Esophagus squamous epithelium (tissue), 5 donors: ENCODE data around the gene ZNF646. TPM values are rescaled to one million over a fixed set of nuclear protein-coding genes. Genes with fewer than 3 reads are reported as not detected.

Experiments
- DNase-seq: peaks from one replicate; lab custom pipeline; 2025; lab: John Stamatoyannopoulos, UW
- H3K27ac ChIP-seq, 4 donors: fragments of 200-600 bp; sonication (generic); one replicate each; pipeline ENCODE4 v1.5.1; 2016 to 2019; ENCODE audit warnings: mild to moderate bottlenecking in 1 of 4
- H3K27me3 ChIP-seq, 4 donors: fragments of 200-600 bp; sonication (generic); 1 replicate in 3 of 4; 2 replicates in 1 of 4; pipeline versions ENCODE4 v1.5.1 to v1.6.0; 2017 to 2021; ENCODE audit warnings: antibody characterized with exemption in 1 of 4
- H3K36me3 ChIP-seq, 3 donors: fragments of 200-600 bp; sonication (generic); one replicate each; pipeline ENCODE4 v1.5.1; 2016 to 2019
- H3K4me1 ChIP-seq, 3 donors: fragments of 200-600 bp; sonication (generic); one replicate each; pipeline ENCODE4 v1.5.1; 2017 to 2019
- H3K4me3 ChIP-seq, 4 donors: fragments of 200-600 bp; sonication (generic); 1 replicate in 3 of 4; 2 replicates in 1 of 4; pipeline ENCODE4 v1.5.1; 2016 to 2019; ENCODE audit warnings: mild to moderate bottlenecking in 2 of 4, moderate library complexity in 1 of 4
- H3K9me3 ChIP-seq, 3 donors: fragments of 200-600 bp; sonication (generic); one replicate each; pipeline ENCODE4 v1.5.1; 2016 to 2019
- CTCF ChIP-seq, 6 experiments: fragments of 450-650 bp in 4 of 6; fragments of 200-600 bp in 2 of 6; sonication (generic) in 2 of 6; IDR thresholded peaks; one replicate each; pipeline ENCODE4 v1.5.1; 2016 to 2019; ENCODE audit warnings: antibody characterized with exemption in 6 of 6, mild to moderate bottlenecking in 4 of 6, moderate library complexity in 4 of 6
- POLR2A ChIP-seq, 4 donors: fragments of 450-650 bp; IDR thresholded peaks; one replicate each; pipeline ENCODE4 v1.6.1; 2017; ENCODE audit warnings: antibody characterized with exemption in 4 of 4, mild to moderate bottlenecking in 4 of 4, moderate library complexity in 3 of 4
- WGBS, 2 donors: methylation state at CpG; one replicate each; pipeline ENCODE4 v1.1.5; 2018; 5-methylcytosine and 5-hydroxymethylcytosine counted together
- intact Hi-C: fragments of 100-400 bp; cut with DNase I; formaldehyde crosslinking; loops from one replicate; pipeline ENCODE4 v1.15.0; 2022
- total RNA-seq, 4 donors: library from RNA; depleted of rRNA; stranded (reverse); fragments of >200 nt; gene quantifications; one replicate each; pipeline ENCODE4 v1.1.0, GENCODE V29; 2016
- donor health status: DM: yes; HTN: yes; CAD: no.

Gene ZNF646
- total RNA-seq = 10 to 100 TPM in 2 of 4 donors, 1 to 10 TPM in 2; 6.5 to 13.4 (median 10.0) TPM

GRCh38 chr16:31073970-31074813, at the start of gene ZNF646, which contains the start of gene ZNF668:
Gene ZNF646, plus strand, starts transcription at chr16:31074422. Its CDS starts 1,903 bp downstream, at chr16:31076325.
Gene ZNF668, minus strand, starts transcription at chr16:31074240. Its CDS starts 9,781 bp downstream, at chr16:31064459.
- DNase-seq = peak; percentile 92
- Histone ChIP-seq H3K27me3 (no peaks in the 10 kb centered on the region), H3K9me3 (no peaks in the 10 kb centered on the region), H3K36me3 (peaks cover 25 to 33% (median 26%) of the 10 kb centered on the region in 3 donors), H3K4me3 (peak within 1 kb of the TSS; percentile 92 to 97 (median 96)), H3K27ac (peak within 1 kb of the TSS; percentile 95 to 99 (median 96)), H3K4me1 (peaks cover 15 to 48% (median 23%) of the 10 kb centered on the region in 3 donors)
- 0% methylated on average over 15 to 25 of the region's 48 CpGs for WGBS, 2 donors
- intact Hi-C loops = no loop called here
- TF ChIP-seq POLR2A (IDR thresholded peaks at IDR 0.05) = peak in 3 of 4 donors; percentile 56 to 73 (median 57)
- no peak for TF ChIP-seq CTCF (IDR thresholded peaks at IDR 0.05)

- no peak for TF ChIP-seq CTCF (IDR thresholded peaks at IDR 0.05)
- TF ChIP-seq POLR2A (IDR thresholded peaks at IDR 0.05) = no peak
- no peak overlapping the region for H3K4me3 ChIP-seq
- no peak overlapping the region for H3K27ac ChIP-seq
- no peaks in the 10 kb centered on the region for H3K4me1 ChIP-seq
- H3K36me3 ChIP-seq = no peaks in the 10 kb centered on the region
- H3K9me3 ChIP-seq = no peaks in the 10 kb centered on the region
- WGBS, 2 donors = 75 to 81% methylated on average over 5 of the region's 5 CpGs
- no peaks in the 10 kb centered on the region for H3K27me3 ChIP-seq
- intact Hi-C loops = no loop called here
- no peak for DNase-seq
These were observed 48.9 kb upstream of the ZNF646 start for GRCh38 chr16:31025339-31025738.

- DNase-seq = no peak
- Histone ChIP-seq H3K36me3 (no peaks in the 10 kb centered on the region), H3K27me3 (no peaks in the 10 kb centered on the region), H3K9me3 (no peaks in the 10 kb centered on the region), H3K4me3 (no peak overlapping the region), H3K27ac (no peak overlapping the region), H3K4me1 (peaks cover 6 to 16% (median 10%) of the 10 kb centered on the region in 3 donors)
- intact Hi-C loops = no loop called here
- no peak for TF ChIP-seq POLR2A (IDR thresholded peaks at IDR 0.05)
- whole genome bisulfite sequencing, 2 donors = 69 to 70% methylated on average over 5 of the region's 5 CpGs
These were observed 45.0 kb upstream of the ZNF646 start for GRCh38 chr16:31029272-31029671.

- H3K4me1 ChIP-seq = peaks cover 10 to 34% (median 17%) of the 10 kb centered on the region in 3 donors
- H3K4me3 ChIP-seq = no peak overlapping the region
- peaks cover 4 to 17% (median 9%) of the 10 kb centered on the region in 3 donors for H3K36me3 ChIP-seq
- H3K27me3 ChIP-seq = no peaks in the 10 kb centered on the region
- no peak for DNase-seq
- no peak overlapping the region for H3K27ac ChIP-seq
- H3K9me3 ChIP-seq = no peaks in the 10 kb centered on the region
- WGBS, 2 donors = 78 to 90% methylated on average over 3 to 4 of the region's 4 CpGs
- no peak for TF ChIP-seq CTCF (IDR thresholded peaks at IDR 0.05)
- TF ChIP-seq POLR2A (IDR thresholded peaks at IDR 0.05) = no peak
- intact Hi-C loops = no loop called here
These were observed 42.9 kb upstream of the ZNF646 start for GRCh38 chr16:31031276-31031675.

GRCh38 chr16:31032736-31033708, 41.2 kb upstream of the ZNF646 start, which contains the start of gene STX4:
Gene STX4, plus strand, starts transcription at chr16:31033558. Its CDS starts 248 bp downstream, at chr16:31033806.
- intact Hi-C loops = no loop called here
- Histone ChIP-seq H3K9me3 (no peaks in the 10 kb centered on the region), H3K4me3 (peak within 1 kb of the TSS; percentile 59 to 99 (median 88)), H3K4me1 (peaks cover 10 to 38% (median 17%) of the 10 kb centered on the region in 3 donors), H3K36me3 (peaks cover 8 to 35% (median 9%) of the 10 kb centered on the region in 3 donors), H3K27ac (peak within 1 kb of the TSS; percentile 89 to 97 (median 95)), H3K27me3 (no peaks in the 10 kb centered on the region)
- DNase-seq = peak; percentile 91
- WGBS, 2 donors = 0 to 1% methylated on average over 19 to 31 of the region's 75 CpGs
- TF ChIP-seq POLR2A (IDR thresholded peaks at IDR 0.05) (peak in 2 of 4 donors; percentile 31 to 64), CTCF (IDR thresholded peaks at IDR 0.05) (peak in 1 of 6 experiments; percentile 19)
